ENCODE data around the gene FAM20A. TPM values are rescaled to one million over a fixed set of nuclear protein-coding genes. Genes with fewer than 3 reads are reported as not detected.
A peak's percentile ranks its signal among the peaks of the same experiment; 100 is the strongest.

The FAM20A gene
- 10.2 TPM for polyA plus RNA-seq
- long read RNA-seq, donor 1, partial matches to known transcripts, result 0 of 2 reads
- long read RNA-seq, donor 1, other reads (novel, unspliced or antisense), result 0 of 2 reads
- long read RNA-seq, donor 2, result 0 reads
- long read RNA-seq, donor 3, result 0 reads
- long read RNA-seq, donor 4, partial matches to known transcripts, result 0 of 1 reads
- long read RNA-seq, donor 4, other reads (novel, unspliced or antisense), result 0 of 1 reads
- long read RNA-seq, donor 5, result 0 reads
- long read RNA-seq, donor 6, result 0 reads
- long read RNA-seq, donor 7, partial matches to known transcripts, result 0 of 1 reads
- long read RNA-seq, donor 7, other reads (novel, unspliced or antisense), result 0 of 1 reads
- long read RNA-seq, donor 8, result 0 reads
- long read RNA-seq, donor 9, partial matches to known transcripts, result 6 of 12 reads
- long read RNA-seq, donor 9, other reads (novel, unspliced or antisense), result 0 of 12 reads
- long read RNA-seq, donor 10, partial matches to known transcripts, result 0 of 1 reads
- long read RNA-seq, donor 10, other reads (novel, unspliced or antisense), result 0 of 1 reads
- long read RNA-seq, donor 11, partial matches to known transcripts, result 0 of 2 reads
- long read RNA-seq, donor 11, other reads (novel, unspliced or antisense), result 0 of 2 reads

DNA sequence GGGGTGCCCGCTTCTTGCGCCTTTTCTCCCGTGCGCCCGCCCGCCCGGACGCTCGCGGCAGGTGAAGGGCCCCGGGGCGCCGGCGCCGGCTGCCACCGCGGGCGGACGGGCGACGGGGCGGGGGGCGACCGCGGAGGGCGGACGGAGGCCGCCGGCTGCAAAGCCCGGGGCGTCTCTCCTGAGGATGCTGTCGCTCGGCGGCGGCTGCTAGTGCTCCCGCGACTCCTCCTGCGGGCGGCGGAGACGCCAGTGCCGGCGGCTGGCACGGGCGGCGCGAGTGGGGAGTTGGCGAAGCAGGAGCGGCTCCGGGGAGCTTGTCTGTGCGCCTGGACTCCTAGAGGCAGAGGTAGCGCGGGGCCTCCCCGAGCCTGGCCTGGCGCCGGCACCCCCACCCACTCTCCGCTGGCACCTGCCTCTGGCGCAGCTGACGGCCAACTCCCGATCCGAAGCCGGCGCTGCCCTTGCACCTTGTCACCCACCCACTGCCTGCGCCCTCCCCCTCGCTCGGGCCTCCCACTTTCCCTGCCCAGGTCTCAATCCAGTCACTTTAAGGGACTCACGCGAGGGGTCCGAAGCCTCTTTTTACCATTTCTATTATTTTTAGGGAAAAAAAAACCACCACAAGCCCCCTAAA is at the start of gene FAM20A:
FAM20A (minus strand) TSS at position 437 of the 634 bp plus-strand sequence. CDS start 701 bp downstream, outside the sequence.
- peaks cover 40% of the 10 kb centered on the region for H3K27me3 ChIP-seq (ENCODE audit: control insufficient read depth, insufficient read depth, low read length)
- no peaks in the 10 kb centered on the region for H3K36me3 ChIP-seq (ENCODE audit: control insufficient read depth, insufficient read depth, low read length)
- no peaks in the 10 kb centered on the region for H3K9me3 ChIP-seq (ENCODE audit: control insufficient read depth, low read depth, low read length)
- H3K27ac ChIP-seq (ENCODE audit: low read length), result peak within 1 kb of the TSS; percentile 93
- H3K4me1 ChIP-seq (ENCODE audit: control insufficient read depth, insufficient read depth, low read length), result peaks cover 16% of the 10 kb centered on the region
- peak within 1 kb of the TSS; percentile 61 for H3K4me3 ChIP-seq (ENCODE audit: low read length)
- WGBS (ENCODE audit: insufficient coverage, low lambda C conversion rate), result no CpG with 5 or more reads among the region's 69 CpGs
- peak in 1 of 2 donors; percentile 65 for DNase-seq

DNA sequence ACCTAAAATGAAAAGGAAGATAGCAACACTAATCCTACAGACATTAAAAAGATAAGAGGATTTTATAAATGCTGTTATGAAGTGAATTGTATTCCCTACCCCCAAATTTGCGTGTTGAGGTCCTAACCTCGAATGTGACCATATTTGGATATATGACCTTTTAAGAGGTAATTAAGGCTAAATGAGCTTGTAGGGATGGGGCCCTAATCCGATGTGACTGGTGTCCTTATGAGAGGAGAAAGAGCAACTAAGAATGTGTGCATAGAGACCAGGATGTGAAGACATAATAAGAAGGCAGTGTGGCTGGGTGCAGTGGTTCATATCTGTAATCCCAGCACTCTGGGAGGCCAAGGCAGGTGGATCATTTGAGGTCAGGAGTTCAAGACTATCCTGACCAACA is 48.2 kb upstream of the FAM20A start:
- Histone ChIP-seq H3K27me3 (ENCODE audit: control insufficient read depth, insufficient read depth, low read length) (no peaks in the 10 kb centered on the region), H3K27ac (ENCODE audit: low read length) (no peak overlapping the region), H3K36me3 (ENCODE audit: control insufficient read depth, insufficient read depth, low read length) (no peaks in the 10 kb centered on the region), H3K4me1 (ENCODE audit: control insufficient read depth, insufficient read depth, low read length) (no peaks in the 10 kb centered on the region), H3K4me3 (ENCODE audit: low read length) (no peak overlapping the region), H3K9me3 (ENCODE audit: control insufficient read depth, low read depth, low read length) (no peaks in the 10 kb centered on the region)
- DNase-seq, result no peak
- WGBS (ENCODE audit: insufficient coverage, low lambda C conversion rate), result 100% methylated on average over 1 of the region's 3 CpGs

DNA sequence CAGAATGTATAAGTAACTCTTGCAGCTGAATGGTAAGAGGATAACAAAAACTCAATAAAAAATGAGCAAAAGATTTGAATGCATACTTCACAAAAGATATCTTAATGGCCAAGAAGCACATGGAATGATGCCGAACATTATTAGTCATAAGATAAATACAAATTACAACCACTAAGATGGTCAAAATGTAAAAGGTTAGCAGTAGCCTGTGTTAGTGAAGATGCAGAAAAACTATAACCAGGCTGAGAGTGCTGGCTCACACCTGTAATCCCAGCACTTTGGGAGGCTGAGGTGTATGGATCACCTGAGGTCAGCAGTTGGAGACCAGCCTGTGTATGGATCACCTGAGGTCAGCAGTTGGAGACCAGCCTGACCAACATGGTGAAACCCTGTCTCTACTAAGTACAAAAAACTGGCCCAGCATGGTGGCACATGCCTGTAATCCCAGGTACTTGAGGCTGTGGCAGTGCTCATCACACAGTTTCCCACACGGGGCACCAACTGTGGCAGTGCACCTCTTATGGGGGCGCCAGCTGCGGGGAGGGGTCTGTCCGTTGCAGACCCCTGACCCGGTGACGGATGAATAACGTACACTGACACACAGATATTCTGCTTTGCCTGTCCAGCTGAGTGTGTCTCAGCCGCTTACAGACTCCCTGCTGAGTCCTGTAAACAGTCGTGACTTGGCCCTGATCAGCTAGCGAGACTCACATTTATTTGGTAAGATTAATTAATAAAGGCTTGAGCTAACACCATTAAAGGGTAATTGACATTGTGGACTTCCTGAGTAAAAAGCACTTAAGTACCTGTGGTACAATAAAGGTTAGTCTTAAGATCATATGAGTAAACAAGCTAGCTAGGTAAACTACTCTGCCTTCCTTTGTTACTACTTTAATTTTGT is 45.7 kb upstream of the FAM20A start:
- H3K9me3 ChIP-seq (ENCODE audit: control insufficient read depth, low read depth, low read length), result no peaks in the 10 kb centered on the region
- H3K4me3 ChIP-seq (ENCODE audit: low read length), result no peak overlapping the region
- WGBS (ENCODE audit: insufficient coverage, low lambda C conversion rate), result no CpG with 5 or more reads among the region's 11 CpGs
- peaks cover 5% of the 10 kb centered on the region for H3K27me3 ChIP-seq (ENCODE audit: control insufficient read depth, insufficient read depth, low read length)
- no peak for DNase-seq
- no peak overlapping the region for H3K27ac ChIP-seq (ENCODE audit: low read length)
- H3K4me1 ChIP-seq (ENCODE audit: control insufficient read depth, insufficient read depth, low read length), result no peaks in the 10 kb centered on the region
- no peaks in the 10 kb centered on the region for H3K36me3 ChIP-seq (ENCODE audit: control insufficient read depth, insufficient read depth, low read length)

DNA sequence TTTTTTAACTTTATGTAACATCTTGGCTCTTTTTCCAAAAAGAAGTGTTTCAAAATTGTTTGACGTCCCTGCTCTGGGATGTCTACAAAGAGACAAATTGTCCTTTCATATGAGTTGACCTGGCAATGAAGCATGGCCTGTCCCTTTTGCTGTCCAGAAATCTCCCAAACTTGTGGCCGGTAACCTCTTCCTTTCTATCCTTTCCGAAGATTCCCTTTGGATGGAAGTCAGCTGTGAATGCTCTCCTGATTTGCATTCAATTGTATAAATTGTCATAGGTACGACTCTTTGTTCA is 40.9 kb upstream of the FAM20A start:
- no peak overlapping the region for H3K27ac ChIP-seq (ENCODE audit: low read length)
- DNase-seq, result no peak
- no peaks in the 10 kb centered on the region for H3K36me3 ChIP-seq (ENCODE audit: control insufficient read depth, insufficient read depth, low read length)
- peaks cover 5% of the 10 kb centered on the region for H3K27me3 ChIP-seq (ENCODE audit: control insufficient read depth, insufficient read depth, low read length)
- no CpG with 5 or more reads among the region's 4 CpGs for WGBS (ENCODE audit: insufficient coverage, low lambda C conversion rate)
- H3K9me3 ChIP-seq (ENCODE audit: control insufficient read depth, low read depth, low read length), result no peaks in the 10 kb centered on the region
- H3K4me1 ChIP-seq (ENCODE audit: control insufficient read depth, insufficient read depth, low read length), result no peaks in the 10 kb centered on the region
- H3K4me3 ChIP-seq (ENCODE audit: low read length), result no peak overlapping the region

- Histone ChIP-seq H3K27me3 (ENCODE audit: control insufficient read depth, insufficient read depth, low read length) (peaks cover 5% of the 10 kb centered on the region), H3K4me1 (ENCODE audit: control insufficient read depth, insufficient read depth, low read length) (no peaks in the 10 kb centered on the region), H3K27ac (ENCODE audit: low read length) (no peak overlapping the region), H3K36me3 (ENCODE audit: control insufficient read depth, insufficient read depth, low read length) (no peaks in the 10 kb centered on the region), H3K4me3 (ENCODE audit: low read length) (no peak overlapping the region), H3K9me3 (ENCODE audit: control insufficient read depth, low read depth, low read length) (no peaks in the 10 kb centered on the region)
- WGBS (ENCODE audit: insufficient coverage, low lambda C conversion rate), result 83% methylated on average over 1 of the region's 9 CpGs
- no peak for DNase-seq
These were observed 40.3 kb upstream of the FAM20A start for GRCh38 chr17:68641276-68642117.

DNA sequence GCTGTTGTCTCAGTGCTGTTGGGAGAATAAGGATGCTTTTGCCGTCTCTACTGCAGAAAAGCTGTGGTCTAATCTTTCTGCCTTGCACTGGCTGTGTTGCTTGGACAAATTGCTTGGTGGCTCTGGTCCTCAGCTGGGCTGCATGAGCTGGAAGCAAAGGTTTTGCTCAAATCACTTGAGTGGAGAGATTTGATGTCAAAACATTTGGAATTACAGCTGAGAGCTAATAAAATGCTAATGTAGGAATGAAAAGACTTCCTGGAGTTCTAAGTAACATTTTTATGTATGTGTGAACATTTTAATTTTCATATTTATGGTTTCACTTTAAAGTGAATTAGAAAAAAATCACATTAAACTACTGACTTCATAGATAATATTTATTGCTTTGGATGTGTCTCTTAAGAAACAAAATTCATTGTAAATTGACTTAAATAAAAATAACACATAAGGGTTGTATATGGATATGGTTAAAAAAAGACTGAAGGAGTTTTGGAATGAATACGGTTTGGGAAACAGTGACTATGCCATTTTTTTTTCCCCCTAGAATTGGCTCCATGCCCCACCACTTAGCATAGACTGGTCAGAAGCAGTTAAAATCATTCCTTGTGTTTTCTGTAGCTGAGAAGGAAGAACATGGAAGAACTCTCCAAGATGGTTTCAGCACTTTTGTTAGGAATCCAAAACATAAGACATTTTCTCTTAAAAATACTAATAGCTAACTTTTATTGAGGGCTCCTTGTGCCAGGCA is 39.2 kb upstream of the FAM20A start:
- H3K4me3 ChIP-seq (ENCODE audit: low read length), result no peak overlapping the region
- H3K27me3 ChIP-seq (ENCODE audit: control insufficient read depth, insufficient read depth, low read length), result peaks cover 5% of the 10 kb centered on the region
- no peaks in the 10 kb centered on the region for H3K9me3 ChIP-seq (ENCODE audit: control insufficient read depth, low read depth, low read length)
- H3K36me3 ChIP-seq (ENCODE audit: control insufficient read depth, insufficient read depth, low read length), result no peaks in the 10 kb centered on the region
- H3K4me1 ChIP-seq (ENCODE audit: control insufficient read depth, insufficient read depth, low read length), result no peaks in the 10 kb centered on the region
- no peak overlapping the region for H3K27ac ChIP-seq (ENCODE audit: low read length)
- DNase-seq, result no peak
- 83% methylated on average over 1 of the region's 2 CpGs for WGBS (ENCODE audit: insufficient coverage, low lambda C conversion rate)

GRCh38 chr17:68634345-68634876 is 33.2 kb upstream of the FAM20A start:
- no peak overlapping the region for H3K4me3 ChIP-seq (ENCODE audit: low read length)
- H3K36me3 ChIP-seq (ENCODE audit: control insufficient read depth, insufficient read depth, low read length), result no peaks in the 10 kb centered on the region
- no peaks in the 10 kb centered on the region for H3K9me3 ChIP-seq (ENCODE audit: control insufficient read depth, low read depth, low read length)
- H3K27me3 ChIP-seq (ENCODE audit: control insufficient read depth, insufficient read depth, low read length), result no peaks in the 10 kb centered on the region
- no peak overlapping the region for H3K27ac ChIP-seq (ENCODE audit: low read length)
- no peaks in the 10 kb centered on the region for H3K4me1 ChIP-seq (ENCODE audit: control insufficient read depth, insufficient read depth, low read length)
- 66% methylated on average over 4 of the region's 10 CpGs for WGBS (ENCODE audit: insufficient coverage, low lambda C conversion rate)
- DNase-seq, result no peak

- Histone ChIP-seq H3K4me3 (ENCODE audit: low read length) (no peak overlapping the region), H3K9me3 (ENCODE audit: control insufficient read depth, low read depth, low read length) (no peaks in the 10 kb centered on the region), H3K4me1 (ENCODE audit: control insufficient read depth, insufficient read depth, low read length) (peaks cover 4% of the 10 kb centered on the region), H3K36me3 (ENCODE audit: control insufficient read depth, insufficient read depth, low read length) (no peaks in the 10 kb centered on the region), H3K27ac (ENCODE audit: low read length) (no peak overlapping the region), H3K27me3 (ENCODE audit: control insufficient read depth, insufficient read depth, low read length) (no peaks in the 10 kb centered on the region)
- DNase-seq, result no peak
- WGBS (ENCODE audit: insufficient coverage, low lambda C conversion rate), result no CpG with 5 or more reads among the region's 3 CpGs
These were observed 27.4 kb upstream of the FAM20A start for GRCh38 chr17:68628576-68628957.

DNA sequence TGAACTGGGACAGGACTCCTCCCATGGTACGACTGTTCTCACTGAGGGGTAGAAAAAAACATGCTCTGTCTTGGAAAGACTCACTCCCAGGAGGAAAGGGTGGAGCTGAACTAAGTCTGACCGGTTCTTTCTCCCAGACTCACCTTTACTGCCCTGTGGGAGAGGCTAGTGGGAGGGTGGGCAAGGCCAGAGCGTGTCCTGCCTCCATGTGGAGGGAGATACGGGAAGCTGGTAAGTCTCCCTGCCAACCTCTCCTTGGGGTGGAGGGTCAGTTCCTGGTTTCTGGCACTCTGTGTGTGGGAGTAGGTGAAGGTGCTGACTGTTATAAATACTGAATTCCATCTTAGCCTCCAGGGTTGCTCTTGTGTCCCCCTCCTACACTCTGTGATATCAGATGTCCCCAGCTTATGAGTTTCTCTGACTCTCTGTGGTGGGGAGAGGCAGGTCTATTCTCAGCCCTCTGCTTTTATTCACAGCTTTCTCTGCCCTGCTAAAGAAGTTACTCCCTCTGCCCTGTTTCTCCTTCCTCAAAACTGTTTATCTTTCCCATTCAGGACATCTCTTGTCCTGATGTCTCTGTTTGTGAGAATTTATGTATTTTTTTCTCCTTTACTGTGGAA is 26.9 kb upstream of the FAM20A start:
- Histone ChIP-seq H3K4me1 (ENCODE audit: control insufficient read depth, insufficient read depth, low read length) (peaks cover 4% of the 10 kb centered on the region), H3K27ac (ENCODE audit: low read length) (no peak overlapping the region), H3K36me3 (ENCODE audit: control insufficient read depth, insufficient read depth, low read length) (no peaks in the 10 kb centered on the region), H3K4me3 (ENCODE audit: low read length) (no peak overlapping the region), H3K27me3 (ENCODE audit: control insufficient read depth, insufficient read depth, low read length) (no peaks in the 10 kb centered on the region), H3K9me3 (ENCODE audit: control insufficient read depth, low read depth, low read length) (no peaks in the 10 kb centered on the region)
- WGBS (ENCODE audit: insufficient coverage, low lambda C conversion rate), result no CpG with 5 or more reads among the region's 4 CpGs
- DNase-seq, result peak in 1 of 2 donors; percentile 38

Data from large intestine (tissue), 12 donors.